WTC11 (cell line): ENCODE measurements around the gene IL4I1. TPM values are rescaled to one million over a fixed set of nuclear protein-coding genes. Genes with fewer than 3 reads are reported as not detected.

ENCODE experiments used
- ATF1 ChIP-seq: sonication (generic); formaldehyde crosslinking; IDR thresholded peaks from 2 replicates; pipeline ENCODE4 v1.8.1; 2023; ENCODE audit warnings: mild to moderate bottlenecking, moderate library complexity, missing genetic modification reagents
- CREB1 ChIP-seq: sonication (generic); formaldehyde crosslinking; IDR thresholded peaks from 2 replicates; pipeline ENCODE4 v1.8.0; 2023; ENCODE audit warnings: mild to moderate bottlenecking, missing genetic modification reagents
- CREM ChIP-seq: sonication (generic); formaldehyde crosslinking; IDR thresholded peaks from 2 replicates; pipeline ENCODE4 v1.8.1; 2022; ENCODE audit warnings: mild to moderate bottlenecking, missing genetic modification reagents, moderate library complexity
- EMX1 ChIP-seq: fragments of 250-450 bp; sonication (Bioruptor Pico); IDR thresholded peaks from 2 replicates; pipeline ENCODE4 v1.8.0; 2021; ENCODE audit warnings: mild to moderate bottlenecking
- ESRRA ChIP-seq: sonication (generic); formaldehyde crosslinking; IDR thresholded peaks from 2 replicates; pipeline ENCODE4 v1.8.1; 2022; ENCODE audit warnings: mild to moderate bottlenecking, missing genetic modification reagents, borderline replicate concordance
- FOXJ3 ChIP-seq: sonication (generic); formaldehyde crosslinking; IDR thresholded peaks from 2 replicates; pipeline ENCODE4 v1.9.0; 2021; ENCODE audit warnings: missing genetic modification reagents, mild to moderate bottlenecking, borderline replicate concordance
- FOXK1 ChIP-seq: sonication (generic); formaldehyde crosslinking; IDR thresholded peaks from 2 replicates; pipeline ENCODE4 v1.8.0; 2022; ENCODE audit warnings: mild to moderate bottlenecking, moderate library complexity, missing genetic modification reagents
- IRF2 ChIP-seq: sonication (generic); formaldehyde crosslinking; IDR thresholded peaks from 2 replicates; pipeline ENCODE4 v1.8.0; 2022; ENCODE audit warnings: low read depth, missing genetic modification reagents, borderline replicate concordance
- JAZF1 ChIP-seq: fragments of 250-450 bp; sonication (Bioruptor Pico); IDR thresholded peaks from 2 replicates; pipeline ENCODE4 v1.9.0; 2021; ENCODE audit warnings: moderate library complexity, mild to moderate bottlenecking, inconsistent platforms
- NFE2L1 ChIP-seq: sonication (generic); formaldehyde crosslinking; IDR thresholded peaks from 2 replicates; pipeline ENCODE4 v1.8.1; 2023; ENCODE audit warnings: missing genetic modification reagents
- NFYB ChIP-seq: sonication (generic); formaldehyde crosslinking; conservative IDR thresholded peaks from 2 replicates; pipeline ENCODE4 v1.8.0; 2022; ENCODE audit warnings: low read depth, missing genetic modification reagents
- PRRX2 ChIP-seq: fragments of 250-450 bp; sonication (Bioruptor Pico); IDR thresholded peaks from 2 replicates; pipeline ENCODE4 v1.8.0; 2021; ENCODE audit warnings: mild to moderate bottlenecking
- RELA ChIP-seq: sonication (generic); formaldehyde crosslinking; IDR thresholded peaks from 2 replicates; pipeline ENCODE4 v1.8.1; 2022; ENCODE audit warnings: missing genetic modification reagents, mild to moderate bottlenecking, borderline replicate concordance
- RORB ChIP-seq: fragments of 250-450 bp; sonication (Bioruptor Pico); IDR thresholded peaks from 2 replicates; pipeline ENCODE4 v1.9.0; 2021; ENCODE audit warnings: mild to moderate bottlenecking
- SOX15 ChIP-seq: fragments of 250-450 bp; sonication (Bioruptor Pico); IDR thresholded peaks from 2 replicates; pipeline ENCODE4 v1.9.0; 2021; ENCODE audit warnings: mild to moderate bottlenecking
- TP53 ChIP-seq: sonication (generic); formaldehyde crosslinking; IDR thresholded peaks from 2 replicates; pipeline ENCODE4 v1.8.1; 2023; ENCODE audit warnings: mild to moderate bottlenecking, missing genetic modification reagents
- ZNF121 ChIP-seq: sonication (generic); formaldehyde crosslinking; IDR thresholded peaks from 2 replicates; pipeline ENCODE4 v1.8.0; 2023; ENCODE audit warnings: missing genetic modification reagents
- ZNF138 ChIP-seq: sonication (generic); formaldehyde crosslinking; conservative IDR thresholded peaks from 2 replicates; pipeline ENCODE4 v1.8.1; 2022; ENCODE audit warnings: mild to moderate bottlenecking, moderate library complexity, missing genetic modification reagents
- ZNF219 ChIP-seq: sonication (generic); formaldehyde crosslinking; IDR thresholded peaks from 2 replicates; pipeline ENCODE4 v1.8.0; 2023; ENCODE audit warnings: missing genetic modification reagents, mild to moderate bottlenecking, borderline replicate concordance
- ZNF232 ChIP-seq: sonication (generic); formaldehyde crosslinking; IDR thresholded peaks from 2 replicates; pipeline ENCODE4 v1.8.0; 2022; ENCODE audit warnings: mild to moderate bottlenecking, missing genetic modification reagents
- ZNF671 ChIP-seq: fragments of 250-450 bp; sonication (Bioruptor Pico); IDR thresholded peaks from 2 replicates; pipeline ENCODE4 v1.8.0; 2021; ENCODE audit warnings: mild to moderate bottlenecking
- total RNA-seq: library from RNA; stranded (reverse); gene quantifications from 3 replicates; pipeline ENCODE4 v1.2.3, GENCODE V29; 2021
- TF ChIP-seq, protein P1 (sequence below): sonication (generic); formaldehyde crosslinking; IDR thresholded peaks from 2 replicates; pipeline ENCODE4 v1.8.1; 2023; ENCODE audit warnings: mild to moderate bottlenecking, missing genetic modification reagents, borderline replicate concordance
- TF ChIP-seq, protein P2 (sequence below): sonication (generic); formaldehyde crosslinking; IDR thresholded peaks from 2 replicates; pipeline ENCODE4 v1.8.1; 2023; ENCODE audit warnings: mild to moderate bottlenecking, missing genetic modification reagents
- TF ChIP-seq, protein P3 (sequence below): fragments of 250-450 bp; sonication (Bioruptor Pico); conservative IDR thresholded peaks from 2 replicates; pipeline ENCODE4 v1.9.0; 2021; ENCODE audit warnings: mild to moderate bottlenecking
- TF ChIP-seq, protein P4 (sequence below): sonication (generic); formaldehyde crosslinking; IDR thresholded peaks from 2 replicates; pipeline ENCODE4 v1.8.1; 2022; ENCODE audit warnings: low read depth, mild to moderate bottlenecking, moderate library complexity, missing genetic modification reagents, borderline replicate concordance
- TF ChIP-seq, protein P5 (sequence below): fragments of 250-450 bp; sonication (Bioruptor Pico); IDR thresholded peaks from 2 replicates; pipeline ENCODE4 v1.9.0; 2021; ENCODE audit warnings: mild to moderate bottlenecking, borderline replicate concordance

The IL4I1 gene
- total RNA-seq, 1 experiment from 2014 or later, result 0.83 TPM

DNA sequence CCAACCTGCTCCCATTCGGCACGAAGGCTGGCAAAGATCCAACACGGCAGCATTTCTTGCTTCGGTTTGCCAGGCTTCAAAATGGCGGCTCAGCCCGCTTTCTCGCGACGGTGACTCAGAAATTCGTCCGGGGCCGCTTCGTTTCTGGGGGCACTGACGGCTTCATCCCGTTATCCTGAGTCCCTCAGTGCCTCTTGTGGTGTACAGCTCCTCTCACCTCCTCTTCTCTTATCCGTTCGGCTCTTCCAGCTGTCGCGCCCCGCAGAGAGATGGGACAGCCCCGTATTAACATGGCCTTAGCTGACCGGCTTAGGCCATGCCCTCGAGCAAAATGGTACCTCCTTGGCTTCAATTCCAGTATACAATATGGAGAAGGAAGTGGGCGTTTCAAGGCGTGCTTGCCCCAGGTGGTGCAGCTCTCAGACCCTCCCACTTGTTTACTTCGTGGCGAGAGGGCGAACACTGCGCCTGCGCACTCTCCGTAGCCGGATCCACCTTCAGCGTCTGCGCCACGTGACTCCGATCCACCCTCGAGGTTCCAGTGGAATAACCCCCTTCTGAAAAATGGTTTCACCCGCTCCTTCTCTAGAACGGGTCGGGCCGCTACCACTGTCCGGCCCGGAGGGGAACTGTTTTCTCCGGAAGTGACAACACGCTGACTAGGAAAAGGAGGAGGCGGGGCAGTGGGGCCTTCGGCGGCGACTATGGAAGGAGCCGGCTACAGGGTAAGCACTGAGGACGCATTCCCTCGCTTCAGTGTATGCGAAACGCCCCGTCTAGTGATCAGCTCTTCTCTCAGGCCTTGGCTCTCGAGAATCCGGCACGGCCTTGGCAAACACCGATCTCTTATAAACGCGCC is 19.4 kb downstream of the IL4I1 start, which contains the start of the genes AKT1S1 and TBC1D17 (continued):
- TF ChIP-seq, protein P1, sequence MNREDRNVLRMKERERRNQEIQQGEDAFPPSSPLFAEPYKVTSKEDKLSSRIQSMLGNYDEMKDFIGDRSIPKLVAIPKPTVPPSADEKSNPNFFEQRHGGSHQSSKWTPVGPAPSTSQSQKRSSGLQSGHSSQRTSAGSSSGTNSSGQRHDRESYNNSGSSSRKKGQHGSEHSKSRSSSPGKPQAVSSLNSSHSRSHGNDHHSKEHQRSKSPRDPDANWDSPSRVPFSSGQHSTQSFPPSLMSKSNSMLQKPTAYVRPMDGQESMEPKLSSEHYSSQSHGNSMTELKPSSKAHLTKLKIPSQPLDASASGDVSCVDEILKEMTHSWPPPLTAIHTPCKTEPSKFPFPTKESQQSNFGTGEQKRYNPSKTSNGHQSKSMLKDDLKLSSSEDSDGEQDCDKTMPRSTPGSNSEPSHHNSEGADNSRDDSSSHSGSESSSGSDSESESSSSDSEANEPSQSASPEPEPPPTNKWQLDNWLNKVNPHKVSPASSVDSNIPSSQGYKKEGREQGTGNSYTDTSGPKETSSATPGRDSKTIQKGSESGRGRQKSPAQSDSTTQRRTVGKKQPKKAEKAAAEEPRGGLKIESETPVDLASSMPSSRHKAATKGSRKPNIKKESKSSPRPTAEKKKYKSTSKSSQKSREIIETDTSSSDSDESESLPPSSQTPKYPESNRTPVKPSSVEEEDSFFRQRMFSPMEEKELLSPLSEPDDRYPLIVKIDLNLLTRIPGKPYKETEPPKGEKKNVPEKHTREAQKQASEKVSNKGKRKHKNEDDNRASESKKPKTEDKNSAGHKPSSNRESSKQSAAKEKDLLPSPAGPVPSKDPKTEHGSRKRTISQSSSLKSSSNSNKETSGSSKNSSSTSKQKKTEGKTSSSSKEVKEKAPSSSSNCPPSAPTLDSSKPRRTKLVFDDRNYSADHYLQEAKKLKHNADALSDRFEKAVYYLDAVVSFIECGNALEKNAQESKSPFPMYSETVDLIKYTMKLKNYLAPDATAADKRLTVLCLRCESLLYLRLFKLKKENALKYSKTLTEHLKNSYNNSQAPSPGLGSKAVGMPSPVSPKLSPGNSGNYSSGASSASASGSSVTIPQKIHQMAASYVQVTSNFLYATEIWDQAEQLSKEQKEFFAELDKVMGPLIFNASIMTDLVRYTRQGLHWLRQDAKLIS (CRISPR knock-in tag), result no peak
- TF ChIP-seq CREM (peak; percentile 85; the same call in 1 of the 2 replicates), NFE2L1 (CRISPR knock-in tag) (peak; percentile 63), TP53 (CRISPR knock-in tag) (no peak), ZNF671 (CRISPR knock-in tag) (no peak), SOX15 (CRISPR knock-in tag) (no peak), ATF1 (CRISPR knock-in tag) (no peak), RORB (CRISPR knock-in tag) (no peak), ZNF219 (CRISPR knock-in tag) (no peak), FOXJ3 (CRISPR knock-in tag) (no peak), JAZF1 (no peak), ZNF138 (no peak), FOXK1 (CRISPR knock-in tag) (peak; percentile 100), ESRRA (CRISPR knock-in tag) (no peak), EMX1 (CRISPR knock-in tag) (no peak), ZNF121 (CRISPR knock-in tag) (no peak), RELA (CRISPR knock-in tag) (no peak), NFYB (CRISPR knock-in tag) (no peak), ZNF232 (CRISPR knock-in tag) (no peak), CREB1 (no peak), PRRX2 (CRISPR knock-in tag) (no peak), IRF2 (CRISPR knock-in tag) (no peak)
- TF ChIP-seq, protein P2, sequence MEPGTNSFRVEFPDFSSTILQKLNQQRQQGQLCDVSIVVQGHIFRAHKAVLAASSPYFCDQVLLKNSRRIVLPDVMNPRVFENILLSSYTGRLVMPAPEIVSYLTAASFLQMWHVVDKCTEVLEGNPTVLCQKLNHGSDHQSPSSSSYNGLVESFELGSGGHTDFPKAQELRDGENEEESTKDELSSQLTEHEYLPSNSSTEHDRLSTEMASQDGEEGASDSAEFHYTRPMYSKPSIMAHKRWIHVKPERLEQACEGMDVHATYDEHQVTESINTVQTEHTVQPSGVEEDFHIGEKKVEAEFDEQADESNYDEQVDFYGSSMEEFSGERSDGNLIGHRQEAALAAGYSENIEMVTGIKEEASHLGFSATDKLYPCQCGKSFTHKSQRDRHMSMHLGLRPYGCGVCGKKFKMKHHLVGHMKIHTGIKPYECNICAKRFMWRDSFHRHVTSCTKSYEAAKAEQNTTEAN (CRISPR knock-in tag), result no peak
- TF ChIP-seq, protein P3, sequence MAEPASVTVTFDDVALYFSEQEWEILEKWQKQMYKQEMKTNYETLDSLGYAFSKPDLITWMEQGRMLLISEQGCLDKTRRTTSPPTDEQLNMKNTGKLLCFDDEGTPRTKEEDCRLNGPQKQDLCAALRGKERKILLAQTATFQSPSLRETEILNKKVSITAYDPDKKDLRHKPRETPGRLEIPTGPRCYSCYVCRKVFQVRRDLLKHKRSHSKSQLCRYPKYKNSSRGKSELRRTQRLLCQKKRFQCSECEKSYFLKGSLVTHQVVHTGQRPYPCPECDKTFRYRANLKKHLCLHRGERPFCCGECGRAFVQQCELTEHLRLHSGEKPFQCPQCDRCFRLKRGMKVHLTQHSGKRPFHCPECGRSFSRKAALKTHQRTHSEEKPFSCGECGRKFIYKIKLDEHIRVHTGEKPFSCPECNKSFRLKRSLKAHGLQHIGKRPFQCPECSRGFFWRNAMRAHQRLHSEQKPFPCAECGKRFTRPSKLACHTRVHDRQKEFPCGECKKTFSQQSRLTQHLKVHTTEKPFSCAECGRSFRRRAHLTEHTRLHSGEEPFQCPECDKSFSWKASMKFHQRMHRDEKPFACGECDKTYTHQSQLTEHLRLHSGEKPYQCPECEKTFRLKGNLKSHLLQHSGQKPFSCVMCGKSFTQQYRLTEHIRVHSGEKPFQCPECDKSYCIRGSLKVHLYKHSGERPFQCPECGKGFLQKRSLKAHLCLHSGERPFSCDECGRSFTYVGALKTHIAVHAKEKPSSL (CRISPR knock-in tag), result no peak
- TF ChIP-seq, protein P4, sequence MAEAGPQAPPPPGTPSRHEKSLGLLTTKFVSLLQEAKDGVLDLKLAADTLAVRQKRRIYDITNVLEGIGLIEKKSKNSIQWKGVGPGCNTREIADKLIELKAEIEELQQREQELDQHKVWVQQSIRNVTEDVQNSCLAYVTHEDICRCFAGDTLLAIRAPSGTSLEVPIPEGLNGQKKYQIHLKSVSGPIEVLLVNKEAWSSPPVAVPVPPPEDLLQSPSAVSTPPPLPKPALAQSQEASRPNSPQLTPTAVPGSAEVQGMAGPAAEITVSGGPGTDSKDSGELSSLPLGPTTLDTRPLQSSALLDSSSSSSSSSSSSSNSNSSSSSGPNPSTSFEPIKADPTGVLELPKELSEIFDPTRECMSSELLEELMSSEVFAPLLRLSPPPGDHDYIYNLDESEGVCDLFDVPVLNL (CRISPR knock-in tag), result no peak
- TF ChIP-seq, protein P5, sequence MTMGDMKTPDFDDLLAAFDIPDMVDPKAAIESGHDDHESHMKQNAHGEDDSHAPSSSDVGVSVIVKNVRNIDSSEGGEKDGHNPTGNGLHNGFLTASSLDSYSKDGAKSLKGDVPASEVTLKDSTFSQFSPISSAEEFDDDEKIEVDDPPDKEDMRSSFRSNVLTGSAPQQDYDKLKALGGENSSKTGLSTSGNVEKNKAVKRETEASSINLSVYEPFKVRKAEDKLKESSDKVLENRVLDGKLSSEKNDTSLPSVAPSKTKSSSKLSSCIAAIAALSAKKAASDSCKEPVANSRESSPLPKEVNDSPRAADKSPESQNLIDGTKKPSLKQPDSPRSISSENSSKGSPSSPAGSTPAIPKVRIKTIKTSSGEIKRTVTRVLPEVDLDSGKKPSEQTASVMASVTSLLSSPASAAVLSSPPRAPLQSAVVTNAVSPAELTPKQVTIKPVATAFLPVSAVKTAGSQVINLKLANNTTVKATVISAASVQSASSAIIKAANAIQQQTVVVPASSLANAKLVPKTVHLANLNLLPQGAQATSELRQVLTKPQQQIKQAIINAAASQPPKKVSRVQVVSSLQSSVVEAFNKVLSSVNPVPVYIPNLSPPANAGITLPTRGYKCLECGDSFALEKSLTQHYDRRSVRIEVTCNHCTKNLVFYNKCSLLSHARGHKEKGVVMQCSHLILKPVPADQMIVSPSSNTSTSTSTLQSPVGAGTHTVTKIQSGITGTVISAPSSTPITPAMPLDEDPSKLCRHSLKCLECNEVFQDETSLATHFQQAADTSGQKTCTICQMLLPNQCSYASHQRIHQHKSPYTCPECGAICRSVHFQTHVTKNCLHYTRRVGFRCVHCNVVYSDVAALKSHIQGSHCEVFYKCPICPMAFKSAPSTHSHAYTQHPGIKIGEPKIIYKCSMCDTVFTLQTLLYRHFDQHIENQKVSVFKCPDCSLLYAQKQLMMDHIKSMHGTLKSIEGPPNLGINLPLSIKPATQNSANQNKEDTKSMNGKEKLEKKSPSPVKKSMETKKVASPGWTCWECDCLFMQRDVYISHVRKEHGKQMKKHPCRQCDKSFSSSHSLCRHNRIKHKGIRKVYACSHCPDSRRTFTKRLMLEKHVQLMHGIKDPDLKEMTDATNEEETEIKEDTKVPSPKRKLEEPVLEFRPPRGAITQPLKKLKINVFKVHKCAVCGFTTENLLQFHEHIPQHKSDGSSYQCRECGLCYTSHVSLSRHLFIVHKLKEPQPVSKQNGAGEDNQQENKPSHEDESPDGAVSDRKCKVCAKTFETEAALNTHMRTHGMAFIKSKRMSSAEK, result no peak
